ENCODE measurements around the gene INSC.

Gene INSC

DNA sequence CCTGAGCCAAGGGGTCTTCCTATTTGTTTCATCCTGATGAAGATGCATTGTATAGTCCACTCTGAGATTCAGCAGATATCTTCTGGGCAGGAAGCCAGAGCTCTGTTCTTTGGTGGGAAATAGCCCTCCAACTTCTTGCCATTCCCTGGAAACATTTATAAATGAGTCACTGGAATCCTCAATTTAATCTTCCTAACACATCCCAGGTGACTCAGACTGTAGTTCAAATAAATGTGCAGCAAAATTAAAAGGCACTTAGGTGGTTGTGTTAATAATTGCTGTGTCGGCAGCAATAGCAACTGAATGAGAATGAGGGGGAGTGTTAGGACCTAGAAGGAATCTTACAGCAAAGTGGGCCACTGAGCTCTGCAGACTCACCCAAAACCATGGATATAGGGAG, 108.6 kb downstream of the INSC start:
- H3K9me3 ChIP-seq (ENCODE audit: low read length) = no peaks in the 10 kb centered on the region
- H3K36me3 ChIP-seq (ENCODE audit: insufficient read depth, low read length) = no peaks in the 10 kb centered on the region
- H3K27me3 ChIP-seq (ENCODE audit: insufficient read depth, low read length) = no peaks in the 10 kb centered on the region
- no peaks in the 10 kb centered on the region for H3K4me1 ChIP-seq (ENCODE audit: insufficient read depth, low read length, severe bottlenecking)
- H3K4me2 ChIP-seq (ENCODE audit: low read length) = no peak overlapping the region
- H3K27ac ChIP-seq (ENCODE audit: low read depth, low read length, poor library complexity, severe bottlenecking) = no peak overlapping the region
- H3K4me3 ChIP-seq (ENCODE audit: low read depth, low read length, poor library complexity, severe bottlenecking) = no peak overlapping the region
- H3K9ac ChIP-seq (ENCODE audit: low read length) = no peak overlapping the region
- H3K9me2 ChIP-seq (ENCODE audit: low read depth, low read length) = no peaks in the 10 kb centered on the region
- H2AFZ ChIP-seq (ENCODE audit: low read length) = no peak overlapping the region
- TF ChIP-seq EZH2 (IDR thresholded peaks at IDR 0.05; ENCODE audit: borderline replicate concordance, low read length) = no peak
- no peak for TF ChIP-seq CTCF (IDR thresholded peaks at IDR 0.05; ENCODE audit: low read length)
- H4K20me1 ChIP-seq (ENCODE audit: insufficient read depth, low read length) = no peaks in the 10 kb centered on the region
- H3F3A ChIP-seq (ENCODE audit: insufficient read depth, low read length) = no peaks in the 10 kb centered on the region
- H3K79me2 ChIP-seq (ENCODE audit: insufficient read depth, low read length) = no peaks in the 10 kb centered on the region

DNA sequence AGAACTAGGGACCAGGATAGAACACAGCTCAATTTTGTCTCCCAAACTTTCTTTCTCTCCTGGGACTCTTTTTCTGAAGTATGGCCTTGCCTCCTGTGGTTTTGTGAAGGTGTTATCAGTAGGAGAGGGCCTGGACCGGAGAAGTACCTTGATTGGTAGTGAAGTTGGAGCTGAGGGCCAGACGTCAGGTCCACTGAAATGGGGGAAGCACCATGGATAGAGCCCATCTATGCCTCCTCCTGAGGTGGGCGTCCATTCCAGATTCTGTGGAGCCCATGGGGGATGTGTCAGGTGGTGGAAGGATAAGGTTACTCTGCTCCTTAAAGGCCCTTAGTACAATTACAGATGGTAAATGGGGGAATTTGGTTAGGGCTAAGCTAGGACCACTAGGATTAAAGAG, 109.7 kb downstream of the INSC start:
- Histone ChIP-seq H4K20me1 (ENCODE audit: insufficient read depth, low read length) (no peaks in the 10 kb centered on the region), H3F3A (ENCODE audit: insufficient read depth, low read length) (no peaks in the 10 kb centered on the region), H3K9me3 (ENCODE audit: low read length) (no peaks in the 10 kb centered on the region), H3K9me2 (ENCODE audit: low read depth, low read length) (no peaks in the 10 kb centered on the region), H3K4me2 (ENCODE audit: low read length) (no peak overlapping the region), H2AFZ (ENCODE audit: low read length) (no peak overlapping the region), H3K79me2 (ENCODE audit: insufficient read depth, low read length) (no peaks in the 10 kb centered on the region), H3K27ac (ENCODE audit: low read depth, low read length, poor library complexity, severe bottlenecking) (no peak overlapping the region), H3K4me1 (ENCODE audit: insufficient read depth, low read length, severe bottlenecking) (no peaks in the 10 kb centered on the region), H3K36me3 (ENCODE audit: insufficient read depth, low read length) (no peaks in the 10 kb centered on the region), H3K4me3 (ENCODE audit: low read depth, low read length, poor library complexity, severe bottlenecking) (no peak overlapping the region), H3K27me3 (ENCODE audit: insufficient read depth, low read length) (no peaks in the 10 kb centered on the region), H3K9ac (ENCODE audit: low read length) (no peak overlapping the region)
- TF ChIP-seq CTCF (IDR thresholded peaks at IDR 0.05; ENCODE audit: low read length) (no peak), EZH2 (IDR thresholded peaks at IDR 0.05; ENCODE audit: borderline replicate concordance, low read length) (no peak)

GRCh38 chr11:15227011-15227410, 112.3 kb downstream of the INSC start:
- no peak overlapping the region for H3K4me2 ChIP-seq (ENCODE audit: low read length)

More at GRCh38 chr11:15227011-15227410, 112.3 kb downstream of the INSC start:
- no peaks in the 10 kb centered on the region for H3F3A ChIP-seq (ENCODE audit: insufficient read depth, low read length)
- H3K9ac ChIP-seq (ENCODE audit: low read length) = no peak overlapping the region
- TF ChIP-seq EZH2 (IDR thresholded peaks at IDR 0.05; ENCODE audit: borderline replicate concordance, low read length) (no peak), CTCF (IDR thresholded peaks at IDR 0.05; ENCODE audit: low read length) (no peak)
- H3K36me3 ChIP-seq (ENCODE audit: insufficient read depth, low read length) = no peaks in the 10 kb centered on the region
- no peaks in the 10 kb centered on the region for H3K27me3 ChIP-seq (ENCODE audit: insufficient read depth, low read length)
- no peaks in the 10 kb centered on the region for H3K9me3 ChIP-seq (ENCODE audit: low read length)
- H2AFZ ChIP-seq (ENCODE audit: low read length) = no peak overlapping the region
- no peaks in the 10 kb centered on the region for H3K79me2 ChIP-seq (ENCODE audit: insufficient read depth, low read length)
- no peak overlapping the region for H3K4me3 ChIP-seq (ENCODE audit: low read depth, low read length, poor library complexity, severe bottlenecking)
- H4K20me1 ChIP-seq (ENCODE audit: insufficient read depth, low read length) = no peaks in the 10 kb centered on the region
- no peaks in the 10 kb centered on the region for H3K9me2 ChIP-seq (ENCODE audit: low read depth, low read length)
- H3K4me1 ChIP-seq (ENCODE audit: insufficient read depth, low read length, severe bottlenecking) = no peaks in the 10 kb centered on the region
- no peak overlapping the region for H3K27ac ChIP-seq (ENCODE audit: low read depth, low read length, poor library complexity, severe bottlenecking)

Data from OCI-LY1 (cell line).